Osteoblast (primary cell): ENCODE measurements around the gene ATP5MC2. TPM values are rescaled to one million over a fixed set of nuclear protein-coding genes. Genes with fewer than 3 reads are reported as not detected.

Source experiments
- DNase-seq: peaks from one replicate; pipeline ENCODE4 v3.0.0; 2011; ENCODE audit warnings: low spot score, mixed read lengths; ENCODE audit not compliant: insufficient read length; ENCODE audit errors: missing footprints
- H2AFZ ChIP-seq: 2 replicates; pipeline ENCODE4 v1.6.0; 2011; ENCODE audit warnings: mild to moderate bottlenecking, low read length
- H3K27ac ChIP-seq: 2 replicates; pipeline ENCODE4 v1.5.1; 2011; ENCODE audit warnings: mild to moderate bottlenecking, low read depth, low read length, moderate library complexity
- H3K27me3 ChIP-seq: 2 replicates; pipeline ENCODE4 v1.6.0; 2012; ENCODE audit warnings: mild to moderate bottlenecking, control low read depth, inconsistent platforms, low read length, moderate library complexity; ENCODE audit not compliant: insufficient read depth
- H3K36me3 ChIP-seq: 2 replicates; pipeline ENCODE4 v1.5.1; 2011; ENCODE audit warnings: mild to moderate bottlenecking, low read length, control low read depth, moderate library complexity; ENCODE audit not compliant: insufficient read depth
- H3K4me1 ChIP-seq: 2 replicates; pipeline ENCODE4 v1.5.1; 2011; ENCODE audit warnings: mild to moderate bottlenecking, low read length, control low read depth, moderate library complexity; ENCODE audit not compliant: insufficient read depth
- H3K4me2 ChIP-seq: 2 replicates; pipeline ENCODE4 v1.6.0; 2011; ENCODE audit warnings: mild to moderate bottlenecking, low read length; ENCODE audit not compliant: insufficient read depth
- H3K4me3 ChIP-seq: fragments of 200-600 bp; sonication (generic); 3 replicates; pipeline ENCODE4 v1.5.1; 2012; ENCODE audit warnings: mild to moderate bottlenecking, low read length, inconsistent platforms; ENCODE audit not compliant: insufficient read depth
- H3K79me2 ChIP-seq: 2 replicates; pipeline ENCODE4 v1.6.0; 2012; ENCODE audit warnings: mild to moderate bottlenecking, low read length, control low read depth, inconsistent platforms; ENCODE audit not compliant: insufficient read depth
- H3K9me3 ChIP-seq: 2 replicates; pipeline ENCODE4 v1.5.1; 2011; ENCODE audit warnings: low read depth, low read length, control low read depth
- H4K20me1 ChIP-seq: 2 replicates; pipeline ENCODE4 v1.6.0; 2012; ENCODE audit warnings: mild to moderate bottlenecking, low read length, control low read depth; ENCODE audit not compliant: insufficient read depth
- total RNA-seq: library from RNA; depleted of rRNA; stranded (reverse); fragments of >200 nt; gene quantifications from 2 replicates; pipeline ENCODE4 v1.2.3, GENCODE V29; 2012
- TF ChIP-seq, protein P1 (sequence below): IDR thresholded peaks from 2 replicates; pipeline ENCODE4 v1.5.1; 2011; ENCODE audit warnings: mild to moderate bottlenecking, low read depth, low read length, moderate library complexity; ENCODE audit errors: extremely low read depth

The ATP5MC2 gene
- total RNA-seq, 1 donor, result 95.9 TPM

DNA sequence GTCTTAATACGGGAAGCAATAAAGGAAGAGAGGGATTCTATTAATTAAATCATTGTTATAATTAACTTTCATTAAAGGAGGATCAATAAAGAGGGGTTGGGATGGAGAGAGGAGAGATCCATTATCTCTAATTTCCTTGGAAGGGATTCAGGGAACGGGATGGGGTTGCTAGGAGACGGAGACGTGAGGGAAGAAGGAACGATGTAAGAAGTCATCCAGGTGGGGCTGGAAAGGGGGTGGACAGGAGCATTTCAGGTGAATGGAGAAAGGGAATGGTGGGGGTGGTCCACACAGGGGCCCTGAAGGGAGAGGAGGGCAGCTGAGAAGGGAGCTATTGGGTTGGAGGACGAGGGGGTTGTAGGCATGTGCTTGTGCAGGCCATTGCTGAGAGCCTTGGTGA lies 34.2 kb upstream of the ATP5MC2 start:
- no peaks in the 10 kb centered on the region for H3K9me3 ChIP-seq
- H2AFZ ChIP-seq, result no peak overlapping the region
- H4K20me1 ChIP-seq, result peaks cover 4% of the 10 kb centered on the region
- no peak for DNase-seq
- peaks cover 21% of the 10 kb centered on the region for H3K36me3 ChIP-seq
- TF ChIP-seq, protein P1, sequence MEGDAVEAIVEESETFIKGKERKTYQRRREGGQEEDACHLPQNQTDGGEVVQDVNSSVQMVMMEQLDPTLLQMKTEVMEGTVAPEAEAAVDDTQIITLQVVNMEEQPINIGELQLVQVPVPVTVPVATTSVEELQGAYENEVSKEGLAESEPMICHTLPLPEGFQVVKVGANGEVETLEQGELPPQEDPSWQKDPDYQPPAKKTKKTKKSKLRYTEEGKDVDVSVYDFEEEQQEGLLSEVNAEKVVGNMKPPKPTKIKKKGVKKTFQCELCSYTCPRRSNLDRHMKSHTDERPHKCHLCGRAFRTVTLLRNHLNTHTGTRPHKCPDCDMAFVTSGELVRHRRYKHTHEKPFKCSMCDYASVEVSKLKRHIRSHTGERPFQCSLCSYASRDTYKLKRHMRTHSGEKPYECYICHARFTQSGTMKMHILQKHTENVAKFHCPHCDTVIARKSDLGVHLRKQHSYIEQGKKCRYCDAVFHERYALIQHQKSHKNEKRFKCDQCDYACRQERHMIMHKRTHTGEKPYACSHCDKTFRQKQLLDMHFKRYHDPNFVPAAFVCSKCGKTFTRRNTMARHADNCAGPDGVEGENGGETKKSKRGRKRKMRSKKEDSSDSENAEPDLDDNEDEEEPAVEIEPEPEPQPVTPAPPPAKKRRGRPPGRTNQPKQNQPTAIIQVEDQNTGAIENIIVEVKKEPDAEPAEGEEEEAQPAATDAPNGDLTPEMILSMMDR, result no peak
- H3K27ac ChIP-seq, result no peak overlapping the region
- H3K27me3 ChIP-seq, result peaks cover 32% of the 10 kb centered on the region
- no peaks in the 10 kb centered on the region for H3K79me2 ChIP-seq
- H3K4me3 ChIP-seq, result no peak overlapping the region
- no peaks in the 10 kb centered on the region for H3K4me1 ChIP-seq
- no peak overlapping the region for H3K4me2 ChIP-seq

DNA sequence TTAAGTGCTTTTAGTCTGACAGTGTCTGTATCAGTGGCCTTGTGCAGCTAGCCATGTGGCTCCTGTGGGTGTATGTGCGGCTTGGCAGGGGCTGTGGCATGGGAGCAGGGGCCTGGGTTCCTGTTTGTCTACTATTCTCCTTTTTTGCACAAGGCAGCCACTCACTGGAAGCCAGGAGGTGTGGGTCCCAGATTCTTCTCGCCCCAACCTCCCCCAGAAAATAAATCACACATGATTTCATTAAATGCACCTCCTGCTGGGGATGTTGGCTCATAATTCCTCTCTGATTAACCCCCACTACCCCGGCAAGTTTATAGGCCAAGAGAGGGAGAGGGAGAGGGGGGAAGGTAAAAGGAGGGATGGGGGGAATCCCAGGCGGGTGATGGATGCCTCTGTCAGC lies 33.8 kb upstream of the ATP5MC2 start:
- no peaks in the 10 kb centered on the region for H3K9me3 ChIP-seq
- peaks cover 17% of the 10 kb centered on the region for H3K36me3 ChIP-seq
- H3K4me3 ChIP-seq, result no peak overlapping the region
- H3K27me3 ChIP-seq, result peaks cover 32% of the 10 kb centered on the region
- H2AFZ ChIP-seq, result no peak overlapping the region
- TF ChIP-seq, protein P1, result no peak
- no peak overlapping the region for H3K4me2 ChIP-seq
- H3K27ac ChIP-seq, result no peak overlapping the region
- DNase-seq, result no peak
- no peaks in the 10 kb centered on the region for H3K79me2 ChIP-seq
- no peaks in the 10 kb centered on the region for H3K4me1 ChIP-seq
- H4K20me1 ChIP-seq, result peaks cover 4% of the 10 kb centered on the region

DNA sequence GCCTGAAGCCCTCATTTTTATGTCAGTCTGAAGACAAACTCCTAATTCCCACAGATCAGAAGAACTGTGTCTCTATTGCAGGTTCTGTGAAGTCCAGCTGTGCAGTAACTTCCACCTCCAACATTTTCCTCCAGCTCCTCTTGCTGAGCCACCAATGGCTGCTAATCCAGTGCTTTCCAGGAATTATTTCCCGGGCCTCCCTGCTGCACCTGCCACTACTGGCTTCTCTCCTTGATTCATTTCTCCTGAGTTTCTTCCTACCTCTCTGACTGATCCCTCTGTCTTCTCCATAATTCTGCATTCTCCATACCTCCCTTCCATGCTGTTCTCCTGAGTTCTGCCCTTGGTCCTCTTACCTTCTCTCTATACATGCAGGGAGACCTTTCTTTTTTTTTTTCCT lies 30.2 kb upstream of the ATP5MC2 start:
- TF ChIP-seq, protein P1, result no peak
- Histone ChIP-seq H3K27me3 (peaks cover 34% of the 10 kb centered on the region), H3K79me2 (no peaks in the 10 kb centered on the region), H3K4me3 (no peak overlapping the region), H3K4me1 (peaks cover 4% of the 10 kb centered on the region), H4K20me1 (peaks cover 4% of the 10 kb centered on the region), H3K9me3 (no peaks in the 10 kb centered on the region), H3K4me2 (no peak overlapping the region), H3K36me3 (no peaks in the 10 kb centered on the region), H2AFZ (no peak overlapping the region), H3K27ac (no peak overlapping the region)
- DNase-seq, result no peak

DNA sequence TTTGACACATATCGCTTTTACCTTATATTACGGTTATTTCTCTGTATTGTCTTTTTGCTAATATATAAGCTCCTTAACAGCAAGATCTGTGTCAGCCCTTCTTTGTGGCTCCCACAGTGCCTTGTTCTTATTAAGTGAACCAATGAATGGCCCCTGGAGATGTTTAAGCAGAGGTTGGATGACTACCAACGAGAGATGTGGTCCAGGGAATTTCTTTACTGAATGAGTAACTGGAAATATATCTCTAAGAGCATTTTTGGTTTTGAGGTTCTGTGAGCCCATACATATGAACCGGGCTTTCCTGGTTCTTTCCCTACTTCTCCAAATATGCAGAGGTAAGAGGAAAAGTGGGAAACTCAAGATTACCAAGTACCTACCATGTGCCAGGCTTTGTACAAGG lies 27.9 kb upstream of the ATP5MC2 start:
- H3K4me3 ChIP-seq, result no peak overlapping the region
- H3K9me3 ChIP-seq, result no peaks in the 10 kb centered on the region
- no peak for DNase-seq
- TF ChIP-seq, protein P1, result no peak
- no peak overlapping the region for H3K27ac ChIP-seq
- no peak overlapping the region for H2AFZ ChIP-seq
- peaks cover 4% of the 10 kb centered on the region for H3K4me1 ChIP-seq
- no peaks in the 10 kb centered on the region for H3K79me2 ChIP-seq
- H3K36me3 ChIP-seq, result no peaks in the 10 kb centered on the region
- no peaks in the 10 kb centered on the region for H4K20me1 ChIP-seq
- H3K27me3 ChIP-seq, result peaks cover 42% of the 10 kb centered on the region
- no peak overlapping the region for H3K4me2 ChIP-seq
